ENCODE measurements around the gene ABHD17C. TPM values are rescaled to one million over a fixed set of nuclear protein-coding genes. Genes with fewer than 3 reads are reported as not detected.

ABHD17C gene
- total and polyA plus RNA-seq, 2 of the 8 experiments (the other 6 are each of a cell fraction or from before 2014, with no cell fraction given) = 20.2 to 29.8 TPM

- no peak overlapping the region for H3K4me3 ChIP-seq (ENCODE audit: extremely low read depth in 1 of 4, insufficient read depth in 2 of 4, low read depth in 3 of 4, low read length in 4 of 4)
- H3K4ac ChIP-seq (replicated peaks; ENCODE audit: insufficient read length, low read depth, low read length) = no peak overlapping the region
- H2BK12ac ChIP-seq (ENCODE audit: low read depth, low read length) = no peak overlapping the region
- no peak overlapping the region for H2BK120ac ChIP-seq (replicated peaks; ENCODE audit: low read depth, low read length)
- POLR2A ChIA-PET (ENCODE audit: partially characterized antibody) = no interaction called here
- H3K79me1 ChIP-seq (ENCODE audit: low read depth, low read length) = no peaks in the 10 kb centered on the region
- H3K23me2 ChIP-seq (ENCODE audit: low read depth, low read length) = no peaks in the 10 kb centered on the region
- no peaks in the 10 kb centered on the region for H4K20me1 ChIP-seq (replicated peaks in 1 of 2; ENCODE audit: control insufficient read depth in 1 of 2, insufficient read depth in 2 of 2, low read length in 2 of 2)
- H3K23ac ChIP-seq (ENCODE audit: insufficient read length) = no peak overlapping the region
- DNase-seq (ENCODE audit: low read depth in 1 of 2, low spot score in 2 of 2) (no peak), FAIRE-seq (no peak)
- no peak overlapping the region for H3K4me2 ChIP-seq (ENCODE audit: insufficient read depth in 1 of 2, low read depth in 2 of 2, low read length in 2 of 2)
- no peak overlapping the region for H3K9ac ChIP-seq (replicated peaks in 1 of 4; ENCODE audit: extremely low read depth in 1 of 4, low read depth in 3 of 4, low read length in 3 of 4)
- no peaks in the 10 kb centered on the region for H3K4me1 ChIP-seq (replicated peaks in 1 of 4; ENCODE audit: control insufficient read depth in 3 of 4, insufficient read depth in 4 of 4, low read length in 3 of 4)
- H3K27me3 ChIP-seq (replicated peaks in 1 of 4; ENCODE audit: control insufficient read depth in 3 of 4, extremely low read depth in 1 of 4, insufficient read depth in 3 of 4, low read length in 3 of 4) = no peaks in the 10 kb centered on the region
- H2AK5ac ChIP-seq (ENCODE audit: low read depth, low read length) = no peak overlapping the region
- no peak overlapping the region for H2BK20ac ChIP-seq (ENCODE audit: low read length)
- no peak overlapping the region for H3K18ac ChIP-seq (ENCODE audit: extremely low read depth, low read length)
- no peak for TF ChIP-seq ATF3 (IDR thresholded peaks at IDR 0.05; ENCODE audit: insufficient read depth, low read depth, low read length)
- TF ChIP-seq HDAC6 (IDR thresholded peaks at IDR 0.05; ENCODE audit: low read depth, low read length) = no peak
- TF ChIP-seq CTBP2 (IDR thresholded peaks at IDR 0.05; ENCODE audit: borderline replicate concordance, insufficient read depth, insufficient read length, low read length) = no peak
- no peak for TF ChIP-seq CEBPB (IDR thresholded peaks at IDR 0.05; ENCODE audit: low read depth, low read length)
- no peak for TF ChIP-seq POLR2AphosphoS5 (IDR thresholded peaks at IDR 0.05; ENCODE audit: low read depth, low read length)
- H4K8ac ChIP-seq (ENCODE audit: extremely low read depth, insufficient read depth, low read length) = no peak overlapping the region
- H3K14ac ChIP-seq (ENCODE audit: insufficient read length) = no peak overlapping the region
- H3K36me3 ChIP-seq (ENCODE audit: control insufficient read depth in 2 of 4, insufficient read depth in 4 of 4, low read length in 3 of 4) = no peaks in the 10 kb centered on the region
- no peaks in the 10 kb centered on the region for H3K79me2 ChIP-seq (ENCODE audit: control insufficient read depth in 1 of 2, insufficient read depth in 2 of 2, low read length in 2 of 2)
- H4K5ac ChIP-seq (ENCODE audit: insufficient read length, low read depth, low read length) = no peak overlapping the region
- no peak overlapping the region for H3K27ac ChIP-seq (ENCODE audit: low read depth, low read length)
- no peaks in the 10 kb centered on the region; a peak in 1 of 4 replicates for H3K9me3 ChIP-seq (ENCODE audit: insufficient read depth in 2 of 2, low read depth in 1 of 2, low read length in 1 of 2)
- H2BK5ac ChIP-seq (ENCODE audit: low read depth, low read length) = no peak overlapping the region
- no peak overlapping the region for H3K56ac ChIP-seq (replicated peaks; ENCODE audit: insufficient read length, low read depth, low read length)
- no peak overlapping the region for H2AFZ ChIP-seq (ENCODE audit: low read length)
- H2BK15ac ChIP-seq (ENCODE audit: low read length) = no peak overlapping the region
- H4K91ac ChIP-seq (replicated peaks; ENCODE audit: insufficient read length, low read length) = no peak overlapping the region
- CTCF ChIA-PET (ENCODE audit: partially characterized antibody) = interaction anchor here (0.5 to 5.4 kb wide), 18 partner anchors 9 to 589 kb away, joined by 3 to 45 read pairs (median 4); partner anchors contain the start of gene CEMIP
Measured at GRCh38 chr15:80674245-80674614, 20.9 kb upstream of the ABHD17C start.

Data from H1 (cell line).